IMR-90 (cell line): ENCODE data around the gene FGF2.
"Not testable (repeated sequence)": the region's sequence is repeated elsewhere in the genome, so short reads cannot be mapped to it uniquely, and the experiment has no call there.

Experiments
- BHLHE40 ChIP-seq: fragments of 150-350 bp; IDR thresholded peaks from 2 replicates; pipeline ENCODE4 v1.6.1; 2016; ENCODE audit warnings: mild to moderate bottlenecking, low read depth, low read length
- CEBPB ChIP-seq: IDR thresholded peaks from 2 replicates; pipeline ENCODE4 v1.6.1; 2012; ENCODE audit warnings: low read depth, low read length, improper control_type of control experiment
- CHD1 ChIP-seq: IDR thresholded peaks from 2 replicates; pipeline ENCODE4 v1.6.1; 2012; ENCODE audit warnings: low read depth, low read length, improper control_type of control experiment
- FOS ChIP-seq: fragments of 150-350 bp; IDR thresholded peaks from 2 replicates; pipeline ENCODE4 v1.6.1; 2016; ENCODE audit warnings: low read depth, low read length
- MAFK ChIP-seq: IDR thresholded peaks from 2 replicates; pipeline ENCODE4 v1.6.1; 2012; ENCODE audit warnings: low read depth, low read length, improper control_type of control experiment
- MAZ ChIP-seq: IDR thresholded peaks from 2 replicates; pipeline ENCODE4 v1.6.1; 2012; ENCODE audit warnings: low read depth, mild to moderate bottlenecking, low read length, improper control_type of control experiment, moderate library complexity, borderline replicate concordance
- MXI1 ChIP-seq: IDR thresholded peaks from 2 replicates; pipeline ENCODE4 v1.6.1; 2012; ENCODE audit warnings: low read depth, mild to moderate bottlenecking, low read length, moderate library complexity, borderline replicate concordance
- POLR2A ChIP-seq: IDR thresholded peaks from 2 replicates; pipeline ENCODE4 v1.6.1; 2012; ENCODE audit warnings: mild to moderate bottlenecking, low read depth, low read length
- RAD21 ChIP-seq: IDR thresholded peaks from 2 replicates; pipeline ENCODE4 v1.6.1; 2012; ENCODE audit warnings: low read length, improper control_type of control experiment
- RCOR1 ChIP-seq: IDR thresholded peaks from 2 replicates; pipeline ENCODE4 v1.6.1; 2012; ENCODE audit warnings: mild to moderate bottlenecking, low read length, improper control_type of control experiment; ENCODE audit not compliant: insufficient replicate concordance
- RFX5 ChIP-seq: IDR thresholded peaks from 2 replicates; pipeline ENCODE4 v1.8.0; 2012; ENCODE audit warnings: low read depth, mild to moderate bottlenecking, low read length, moderate library complexity
- SMC3 ChIP-seq: fragments of 150-350 bp; IDR thresholded peaks from 2 replicates; pipeline ENCODE4 v1.6.1; 2016; ENCODE audit warnings: low read depth, mild to moderate bottlenecking, antibody characterized with exemption, low read length, moderate library complexity
- TF ChIP-seq, protein P1 (sequence below): conservative IDR thresholded peaks from 2 replicates; pipeline ENCODE4 v1.5.1; 2012; ENCODE audit warnings: mild to moderate bottlenecking, low read depth, low read length, improper control_type of control experiment
- TF ChIP-seq, protein P2 (sequence below): fragments of 150-350 bp; IDR thresholded peaks from 2 replicates; pipeline ENCODE4 v1.6.1; 2016; ENCODE audit warnings: low read depth, mild to moderate bottlenecking, low read length, moderate library complexity, borderline replicate concordance

GRCh38 chr4:122945136-122945535 is 118.5 kb downstream of the FGF2 start:
- not testable (repeated sequence) for TF ChIP-seq RAD21, POLR2A, CEBPB, BHLHE40, SMC3, FOS, RFX5, MAZ, CHD1, MXI1, MAFK, RCOR1
- TF ChIP-seq, protein P1, sequence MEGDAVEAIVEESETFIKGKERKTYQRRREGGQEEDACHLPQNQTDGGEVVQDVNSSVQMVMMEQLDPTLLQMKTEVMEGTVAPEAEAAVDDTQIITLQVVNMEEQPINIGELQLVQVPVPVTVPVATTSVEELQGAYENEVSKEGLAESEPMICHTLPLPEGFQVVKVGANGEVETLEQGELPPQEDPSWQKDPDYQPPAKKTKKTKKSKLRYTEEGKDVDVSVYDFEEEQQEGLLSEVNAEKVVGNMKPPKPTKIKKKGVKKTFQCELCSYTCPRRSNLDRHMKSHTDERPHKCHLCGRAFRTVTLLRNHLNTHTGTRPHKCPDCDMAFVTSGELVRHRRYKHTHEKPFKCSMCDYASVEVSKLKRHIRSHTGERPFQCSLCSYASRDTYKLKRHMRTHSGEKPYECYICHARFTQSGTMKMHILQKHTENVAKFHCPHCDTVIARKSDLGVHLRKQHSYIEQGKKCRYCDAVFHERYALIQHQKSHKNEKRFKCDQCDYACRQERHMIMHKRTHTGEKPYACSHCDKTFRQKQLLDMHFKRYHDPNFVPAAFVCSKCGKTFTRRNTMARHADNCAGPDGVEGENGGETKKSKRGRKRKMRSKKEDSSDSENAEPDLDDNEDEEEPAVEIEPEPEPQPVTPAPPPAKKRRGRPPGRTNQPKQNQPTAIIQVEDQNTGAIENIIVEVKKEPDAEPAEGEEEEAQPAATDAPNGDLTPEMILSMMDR = not testable (repeated sequence)
- TF ChIP-seq, protein P2, sequence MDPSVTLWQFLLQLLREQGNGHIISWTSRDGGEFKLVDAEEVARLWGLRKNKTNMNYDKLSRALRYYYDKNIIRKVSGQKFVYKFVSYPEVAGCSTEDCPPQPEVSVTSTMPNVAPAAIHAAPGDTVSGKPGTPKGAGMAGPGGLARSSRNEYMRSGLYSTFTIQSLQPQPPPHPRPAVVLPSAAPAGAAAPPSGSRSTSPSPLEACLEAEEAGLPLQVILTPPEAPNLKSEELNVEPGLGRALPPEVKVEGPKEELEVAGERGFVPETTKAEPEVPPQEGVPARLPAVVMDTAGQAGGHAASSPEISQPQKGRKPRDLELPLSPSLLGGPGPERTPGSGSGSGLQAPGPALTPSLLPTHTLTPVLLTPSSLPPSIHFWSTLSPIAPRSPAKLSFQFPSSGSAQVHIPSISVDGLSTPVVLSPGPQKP = not testable (repeated sequence)
